DMS79 (cell line): Measurements from ENCODE around the gene SERPINB10.
A peak's percentile ranks its signal among the peaks of the same experiment; 100 is the strongest.
"Not testable (repeated sequence)": the region's sequence is repeated elsewhere in the genome, so short reads cannot be mapped to it uniquely, and the experiment has no call there.

Source experiments
- DNase-seq: peaks from one replicate; lab custom pipeline; 2025; lab: John Stamatoyannopoulos, UW

SERPINB10 gene

GRCh38 chr18:63892566-63892965 is 15.2 kb upstream of the SERPINB10 start:
- DNase-seq, result no peak

GRCh38 chr18:63894106-63894772 is 13.5 kb upstream of the SERPINB10 start:
- no peak for DNase-seq

GRCh38 chr18:63895190-63895589 is 12.6 kb upstream of the SERPINB10 start:
- DNase-seq, result no peak

- no peak for DNase-seq
Measured at GRCh38 chr18:63897072-63897471, 10.7 kb upstream of the SERPINB10 start.

- DNase-seq, result no peak
Measured at GRCh38 chr18:63899206-63899605, 8.6 kb upstream of the SERPINB10 start.

GRCh38 chr18:63903851-63904570 is 3.7 kb upstream of the SERPINB10 start:
- no peak for DNase-seq

- no peak for DNase-seq
Measured at GRCh38 chr18:63904694-63905093, 3.1 kb upstream of the SERPINB10 start.

- no peak for DNase-seq
Measured at GRCh38 chr18:63905361-63905760, 2.4 kb upstream of the SERPINB10 start.

- DNase-seq, result no peak
Measured at GRCh38 chr18:63906056-63906455, 1.7 kb upstream of the SERPINB10 start.

- no peak for DNase-seq
Measured at GRCh38 chr18:63908858-63909257, 1.1 kb downstream of the SERPINB10 start.

GRCh38 chr18:63909870-63910269 is 2.1 kb downstream of the SERPINB10 start:
- DNase-seq, result no peak

GRCh38 chr18:63917817-63918216 is 10.1 kb downstream of the SERPINB10 start:
- no peak for DNase-seq

- DNase-seq, result no peak
Measured at GRCh38 chr18:63922049-63922448, 14.3 kb downstream of the SERPINB10 start.

- no peak for DNase-seq
Measured at GRCh38 chr18:63924551-63924950, 16.8 kb downstream of the SERPINB10 start.

- no peak for DNase-seq
Measured at GRCh38 chr18:63928331-63928730, 20.6 kb downstream of the SERPINB10 start.

GRCh38 chr18:63929369-63929768 is 21.6 kb downstream of the SERPINB10 start:
- not testable (repeated sequence) for DNase-seq

GRCh38 chr18:63930773-63931354 is 23.1 kb downstream of the SERPINB10 start:
- DNase-seq, result no peak

GRCh38 chr18:63936156-63936931 is 28.6 kb downstream of the SERPINB10 start:
- peak; percentile 20 for DNase-seq

GRCh38 chr18:63936932-63937393 is 29.2 kb downstream of the SERPINB10 start:
- no peak for DNase-seq

- no peak for DNase-seq
Measured at GRCh38 chr18:63940008-63940407, 32.2 kb downstream of the SERPINB10 start.

GRCh38 chr18:63940543-63941050 is 32.8 kb downstream of the SERPINB10 start:
- not testable (repeated sequence) for DNase-seq
